ENCODE measurements around the gene IGFBP4.

DNA sequence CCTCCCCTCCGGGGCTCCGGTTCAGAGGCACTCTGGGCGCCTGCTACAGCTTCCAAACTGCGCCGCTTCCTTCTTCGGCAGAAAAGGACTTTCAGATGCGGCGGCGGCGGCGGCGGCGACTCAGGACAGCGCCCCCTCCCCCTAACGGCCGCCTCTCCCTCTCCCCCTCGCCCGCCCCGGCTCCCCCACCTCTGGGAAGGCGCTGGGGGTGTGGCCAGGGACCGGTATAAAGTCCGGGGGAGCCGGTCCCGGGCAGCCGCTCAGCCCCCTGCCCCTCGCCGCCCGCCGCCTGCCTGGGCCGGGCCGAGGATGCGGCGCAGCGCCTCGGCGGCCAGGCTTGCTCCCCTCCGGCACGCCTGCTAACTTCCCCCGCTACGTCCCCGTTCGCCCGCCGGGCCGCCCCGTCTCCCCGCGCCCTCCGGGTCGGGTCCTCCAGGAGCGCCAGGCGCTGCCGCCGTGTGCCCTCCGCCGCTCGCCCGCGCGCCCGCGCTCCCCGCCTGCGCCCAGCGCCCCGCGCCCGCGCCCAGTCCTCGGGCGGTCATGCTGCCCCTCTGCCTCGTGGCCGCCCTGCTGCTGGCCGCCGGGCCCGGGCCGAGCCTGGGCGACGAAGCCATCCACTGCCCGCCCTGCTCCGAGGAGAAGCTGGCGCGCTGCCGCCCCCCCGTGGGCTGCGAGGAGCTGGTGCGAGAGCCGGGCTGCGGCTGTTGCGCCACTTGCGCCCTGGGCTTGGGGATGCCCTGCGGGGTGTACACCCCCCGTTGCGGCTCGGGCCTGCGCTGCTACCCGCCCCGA, at the start of gene IGFBP4:
- no peak for TF ChIP-seq CTCF (IDR thresholded peaks at IDR 0.05; ENCODE audit: low read depth, low read length, poor library complexity, severe bottlenecking)
- TF ChIP-seq EZH2phosphoT487 (IDR thresholded peaks at IDR 0.05; ENCODE audit: borderline replicate concordance, low read length), result no peak; the same call in 1 of the 2 replicates

Measured in DOHH2 (cell line).